ENCODE measurements around the gene CRLF3.

Gene CRLF3

GRCh38 chr17:30805944-30806456 lies 18.5 kb downstream of the CRLF3 start:
- no peak for TF ChIP-seq TAF1 (IDR thresholded peaks at IDR 0.05; ENCODE audit: borderline replicate concordance, insufficient read depth, low read length)
- no peak for TF ChIP-seq FOXP2 (optimal IDR thresholded peaks at IDR 0.05; ENCODE audit: borderline replicate concordance, extremely low read depth, extremely low read length, insufficient read depth)
- no peak for TF ChIP-seq SIN3A (IDR thresholded peaks at IDR 0.05; ENCODE audit: borderline replicate concordance, insufficient read depth, low read length)
- TF ChIP-seq POLR2AphosphoS5 (IDR thresholded peaks at IDR 0.05; ENCODE audit: low read depth, low read length): no peak
- TF ChIP-seq REST (IDR thresholded peaks at IDR 0.05; ENCODE audit: insufficient read depth in 1 of 2, low read depth in 2 of 2, low read length in 2 of 2): no peak

GRCh38 chr17:30801671-30802070 lies 22.8 kb downstream of the CRLF3 start:
- no peak for TF ChIP-seq POLR2AphosphoS5 (IDR thresholded peaks at IDR 0.05; ENCODE audit: low read depth, low read length)
- no peak for TF ChIP-seq TAF1 (IDR thresholded peaks at IDR 0.05; ENCODE audit: borderline replicate concordance, insufficient read depth, low read length)
- TF ChIP-seq REST (IDR thresholded peaks at IDR 0.05; ENCODE audit: insufficient read depth in 1 of 2, low read depth in 2 of 2, low read length in 2 of 2): no peak
- TF ChIP-seq FOXP2 (optimal IDR thresholded peaks at IDR 0.05; ENCODE audit: borderline replicate concordance, extremely low read depth, extremely low read length, insufficient read depth): no peak

- TF ChIP-seq POLR2AphosphoS5 (IDR thresholded peaks at IDR 0.05; ENCODE audit: low read depth, low read length) (no peak), SIN3A (IDR thresholded peaks at IDR 0.05; ENCODE audit: borderline replicate concordance, insufficient read depth, low read length) (no peak), FOXP2 (optimal IDR thresholded peaks at IDR 0.05; ENCODE audit: borderline replicate concordance, extremely low read depth, extremely low read length, insufficient read depth) (no peak), TAF1 (IDR thresholded peaks at IDR 0.05; ENCODE audit: borderline replicate concordance, insufficient read depth, low read length) (no peak), REST (IDR thresholded peaks at IDR 0.05; ENCODE audit: insufficient read depth in 1 of 2, low read depth in 2 of 2, low read length in 2 of 2) (no peak)
These were observed 28.5 kb downstream of the CRLF3 start for GRCh38 chr17:30796016-30796415.

- TF ChIP-seq TAF1 (IDR thresholded peaks at IDR 0.05; ENCODE audit: borderline replicate concordance, insufficient read depth, low read length): no peak
- no peak for TF ChIP-seq SIN3A (IDR thresholded peaks at IDR 0.05; ENCODE audit: borderline replicate concordance, insufficient read depth, low read length)
- no peak for TF ChIP-seq FOXP2 (optimal IDR thresholded peaks at IDR 0.05; ENCODE audit: borderline replicate concordance, extremely low read depth, extremely low read length, insufficient read depth)
- TF ChIP-seq REST (IDR thresholded peaks at IDR 0.05; ENCODE audit: insufficient read depth in 1 of 2, low read depth in 2 of 2, low read length in 2 of 2): no peak
- TF ChIP-seq POLR2AphosphoS5 (IDR thresholded peaks at IDR 0.05; ENCODE audit: low read depth, low read length): no peak; the same call in 1 of the 2 replicates
These were observed 30.1 kb downstream of the CRLF3 start for GRCh38 chr17:30794372-30794771.
